HCT116 (cell line): ENCODE measurements around the gene RBM19. TPM values are rescaled to one million over a fixed set of nuclear protein-coding genes. Genes with fewer than 3 reads are reported as not detected.

Experiments
- ATAC-seq: fragments of 200-7000 bp; cut with Tn5 transposase; 2 replicates; pipeline ENCODE4 v1.9.1; 2020; ENCODE audit warnings: mild to moderate bottlenecking, moderate library complexity
- BruUV-seq: library from RNA; stranded (reverse); fragments of 400-500 nt; replicated peaks from 2 replicates; lab custom pipeline; 2021; lab: Mats Ljungman, UMichigan
- CTCF ChIA-PET: fragments of 300-600 bp; sonication (Branson Sonifier 250); formaldehyde crosslinking; loops from one replicate; lab custom pipeline; 2021; ENCODE audit warnings: antibody characterized with exemption; lab: Charles Lee
- POLR2A ChIA-PET: fragments of 300-600, 350-600 bp; sonication (Branson Sonifier 250); formaldehyde crosslinking; loops from one replicate; lab custom pipeline; 2021; ENCODE audit warnings: antibody characterized with exemption; lab: Charles Lee
- RAD21 ChIA-PET, 2 experiments: fragments of 300-600 bp; sonication (Branson Sonifier 250); formaldehyde crosslinking; loops; one replicate each; lab custom pipeline; 2023; ENCODE audit warnings: low total read pairs in 2 of 2; ENCODE audit not compliant: uncharacterized antibody in 2 of 2, unreplicated experiment in 2 of 2, low non-redundant PET in 1 of 2; lab: Charles Lee
- DNase-seq: peaks from one replicate; pipeline ENCODE4 v3.0.0-alpha.2; 2010; ENCODE audit warnings: low read depth, low spot score
- H2AFZ ChIP-seq: fragments of 200-600 bp; shearing (Covaris generic), sonication (generic); 2 replicates; pipeline ENCODE4 v1.6.1; 2017; ENCODE audit warnings: low read depth, mixed run types, mixed read lengths, antibody characterized with exemption, low read length; ENCODE audit not compliant: poor library complexity, severe bottlenecking
- H3K27ac ChIP-seq: 2 replicates; pipeline ENCODE4 v1.5.1; 2012; ENCODE audit warnings: low read depth, low read length
- H3K27me3 ChIP-seq: fragments of 200-600 bp; sonication (generic); 2 replicates; pipeline ENCODE4 v1.6.1; 2016; ENCODE audit warnings: mixed run types, low read length, mixed read lengths; ENCODE audit not compliant: insufficient read depth
- H3K36me3 ChIP-seq, 2 experiments: fragments of 200-500 bp in 1 of 2; fragments of 200-600 bp in 1 of 2; sonication (Bioruptor generic) in 1 of 2; sonication (generic) in 1 of 2; 2 replicates each; pipeline versions ENCODE4 v1.5.1 to v1.6.1; 2014 to 2016; ENCODE audit warnings: low read length in 2 of 2, inconsistent platforms in 1 of 2, mixed read lengths in 1 of 2, mixed run types in 1 of 2; ENCODE audit not compliant: insufficient read depth in 2 of 2, control insufficient read depth in 1 of 2
- H3K4me1 ChIP-seq, 2 experiments: fragments of 200-600 bp in 1 of 2; sonication (generic) in 1 of 2; 2 replicates each; pipeline versions ENCODE4 v1.5.1 to v1.6.1; 2012 to 2017; ENCODE audit warnings: low read length in 2 of 2, inconsistent platforms in 1 of 2, mild to moderate bottlenecking in 1 of 2, mixed read lengths in 1 of 2, mixed run types in 1 of 2, moderate library complexity in 1 of 2; ENCODE audit not compliant: insufficient read depth in 2 of 2, control insufficient read depth in 1 of 2
- H3K4me2 ChIP-seq: fragments of 200-600 bp; sonication (generic); 2 replicates; pipeline ENCODE4 v1.6.1; 2017; ENCODE audit warnings: mixed run types, low read length, mixed read lengths
- H3K4me3 ChIP-seq, 2 experiments: fragments of 200-600 bp in 1 of 2; sonication (generic) in 1 of 2; replicated peaks in 1 of 2; 2 replicates each; pipeline ENCODE4 v1.5.1; 2011 to 2016; ENCODE audit warnings: low read length in 2 of 2, control low read depth in 1 of 2, low read depth in 1 of 2, mild to moderate bottlenecking in 1 of 2, mixed read lengths in 1 of 2, mixed run types in 1 of 2
- H3K79me2 ChIP-seq: fragments of 200-600 bp; sonication (generic); 2 replicates; pipeline ENCODE4 v1.6.1; 2017; ENCODE audit warnings: mild to moderate bottlenecking, mixed run types, low read length, moderate library complexity, mixed read lengths; ENCODE audit not compliant: insufficient read depth
- H3K9ac ChIP-seq: fragments of 200-600 bp; sonication (generic); 2 replicates; pipeline ENCODE4 v1.6.1; 2016; ENCODE audit warnings: low read length, mixed read lengths
- H3K9me2 ChIP-seq: fragments of 200-600 bp; sonication (generic), shearing (Covaris generic); 2 replicates; pipeline ENCODE4 v1.6.1; 2017; ENCODE audit warnings: mixed run types, mild to moderate bottlenecking, moderate library complexity; ENCODE audit not compliant: insufficient read depth
- H3K9me3 ChIP-seq, 2 experiments: fragments of 200-500 bp in 1 of 2; fragments of 200-600 bp in 1 of 2; sonication (Bioruptor generic) in 1 of 2; sonication (generic) in 1 of 2; 2 replicates each; pipeline ENCODE4 v1.6.1; 2014 to 2017; ENCODE audit warnings: low read length in 2 of 2, mixed read lengths in 2 of 2, inconsistent platforms in 1 of 2, low read depth in 1 of 2, mild to moderate bottlenecking in 1 of 2, mixed run types in 1 of 2, moderate library complexity in 1 of 2; ENCODE audit not compliant: control insufficient read depth in 1 of 2, insufficient read depth in 1 of 2
- H4K20me1 ChIP-seq: fragments of 200-600 bp; sonication (generic), shearing (Covaris generic); 2 replicates; pipeline ENCODE4 v1.6.1; 2017; ENCODE audit warnings: mixed run types, mild to moderate bottlenecking, moderate library complexity; ENCODE audit not compliant: insufficient read depth
- CBX3 ChIP-seq: IDR thresholded peaks from 2 replicates; pipeline ENCODE4 v1.6.1; 2012; ENCODE audit warnings: low read depth
- CEBPB ChIP-seq: IDR thresholded peaks from 2 replicates; pipeline ENCODE4 v1.6.1; 2012; ENCODE audit warnings: low read depth
- CTCF ChIP-seq, 3 experiments: fragments of 200-600 bp in 1 of 3; sonication (generic) in 1 of 3; IDR thresholded peaks in 2 of 3; conservative IDR thresholded peaks in 1 of 3; 2 replicates each; pipeline ENCODE4 v1.5.1; 2012 to 2017; ENCODE audit warnings: low read depth in 2 of 3, low read length in 2 of 3, antibody characterized with exemption in 1 of 3, borderline replicate concordance in 1 of 3, control low read depth in 1 of 3, mild to moderate bottlenecking in 1 of 3, mixed read lengths in 1 of 3, mixed run types in 1 of 3, moderate library complexity in 1 of 3; ENCODE audit not compliant: insufficient read depth in 1 of 3
- ELF1 ChIP-seq: IDR thresholded peaks from 2 replicates; pipeline ENCODE4 v1.6.1; 2012; ENCODE audit warnings: low read depth, borderline replicate concordance
- EZH2 ChIP-seq: fragments of 200-600 bp; sonication (generic); IDR thresholded peaks from 2 replicates; pipeline ENCODE4 v1.6.1; 2017; ENCODE audit warnings: antibody characterized with exemption, mixed run types
- EZH2phosphoT487 ChIP-seq: fragments of 200-600 bp; IDR thresholded peaks from 2 replicates; pipeline ENCODE4 v1.6.1; 2018; ENCODE audit warnings: antibody characterized with exemption, borderline replicate concordance
- FOSL1 ChIP-seq: IDR thresholded peaks from 2 replicates; pipeline ENCODE4 v1.6.1; 2012; ENCODE audit warnings: low read depth
- JUND ChIP-seq: IDR thresholded peaks from 2 replicates; pipeline ENCODE4 v1.6.1; 2012
- POLR2A ChIP-seq: IDR thresholded peaks from 2 replicates; pipeline ENCODE4 v1.7.0; 2011; ENCODE audit warnings: borderline replicate concordance; ENCODE audit not compliant: insufficient read depth, insufficient read length; ENCODE audit errors: extremely low read depth
- SIN3A ChIP-seq: IDR thresholded peaks from 2 replicates; pipeline ENCODE4 v1.6.1; 2012; ENCODE audit warnings: low read depth
- SP1 ChIP-seq: IDR thresholded peaks from 2 replicates; pipeline ENCODE4 v1.6.1; 2012; ENCODE audit warnings: low read depth
- SRF ChIP-seq: IDR thresholded peaks from 2 replicates; pipeline ENCODE4 v1.6.1; 2012; ENCODE audit warnings: low read depth
- YY1 ChIP-seq: IDR thresholded peaks from 2 replicates; pipeline ENCODE4 v1.6.1; 2011; ENCODE audit warnings: low read length, low read depth, moderate library complexity, mild to moderate bottlenecking; ENCODE audit not compliant: insufficient replicate concordance; ENCODE audit errors: extremely low read depth
- ZFX ChIP-seq: fragments of 450-650 bp; IDR thresholded peaks from 2 replicates; pipeline ENCODE4 v1.6.1; 2017
- ZNF274 ChIP-seq: fragments of 200-500 bp; sonication (Bioruptor generic); IDR thresholded peaks from 2 replicates; pipeline ENCODE4 v1.6.1; 2014; ENCODE audit warnings: mild to moderate bottlenecking, low read depth, low read length, inconsistent platforms
- intact Hi-C: fragments of 100-400 bp; cut with micrococcal nuclease; formaldehyde crosslinking; loops from 2 replicates; pipeline ENCODE4 v1.10.0; 2022
- total RNA-seq: library from RNA; stranded (reverse); gene quantifications from one replicate; pipeline ENCODE4 v1.2.1, GENCODE V29; 2021; ENCODE audit not compliant: unreplicated experiment
- TF ChIP-seq, protein P1 (sequence below): IDR thresholded peaks from 2 replicates; pipeline ENCODE4 v1.6.1; 2012

Gene RBM19
- total RNA-seq, 1 experiment from 2014 or later, result 30.7 TPM

GRCh38 chr12:113884392-113884791 is 81.7 kb downstream of the RBM19 start:
- no peak for ATAC-seq
- Histone ChIP-seq H2AFZ (no peak overlapping the region), H3K4me3 (no peak overlapping the region), H3K9me3 (no peaks in the 10 kb centered on the region), H3K27ac (no peak overlapping the region), H3K4me2 (no peak overlapping the region), H3K27me3 (no peaks in the 10 kb centered on the region), H4K20me1 (0 out of 2 replicates have a peak, but pooled peaks cover 3% of the 10 kb centered on the region), H3K9me2 (no peaks in the 10 kb centered on the region), H3K4me1 (no peaks in the 10 kb centered on the region), H3K79me2 (no peaks in the 10 kb centered on the region), H3K9ac (no peak overlapping the region), H3K36me3 (0 out of 4 replicates have a peak, but pooled peaks cover 0 to 3% of the 10 kb centered on the region in 2 experiments)
- POLR2A ChIA-PET, result no interaction called here
- RAD21 ChIA-PET, result no interaction called here
- no peak for DNase-seq
- BruUV-seq, result no TSS peak
- TF ChIP-seq ZFX (no peak), SP1 (no peak), EZH2phosphoT487 (no peak), CBX3 (no peak), FOSL1 (no peak), POLR2A (no peak), ELF1 (no peak), SRF (no peak), SIN3A (no peak), CEBPB (no peak), EZH2 (no peak), ZNF274 (no peak), YY1 (no peak), CTCF (IDR thresholded peaks at IDR 0.05 in 2 of 3, conservative IDR thresholded peaks at IDR 0.05 in 1 of 3; ENCODE audit: borderline replicate concordance in 1 of 3, insufficient read depth in 1 of 3, low read depth in 2 of 3, low read length in 2 of 3) (no peak), JUND (no peak)
- TF ChIP-seq, protein P1, sequence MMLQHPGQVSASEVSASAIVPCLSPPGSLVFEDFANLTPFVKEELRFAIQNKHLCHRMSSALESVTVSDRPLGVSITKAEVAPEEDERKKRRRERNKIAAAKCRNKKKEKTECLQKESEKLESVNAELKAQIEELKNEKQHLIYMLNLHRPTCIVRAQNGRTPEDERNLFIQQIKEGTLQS, result no peak
- CTCF ChIA-PET, result no interaction called here
- intact Hi-C loops, result no loop called here
